Endothelial cell of umbilical vein (primary cell): ENCODE results near the gene RAD51B. TPM values are rescaled to one million over a fixed set of nuclear protein-coding genes. Genes with fewer than 3 reads are reported as not detected.

Experiments used
- BruUV-seq: library from RNA; stranded (reverse); fragments of 400-500 nt; replicated peaks from 2 replicates; lab custom pipeline; 2021; lab: Mats Ljungman, UMichigan
- CTCF ChIA-PET: fragments of 300-600, 350-600 bp; sonication (Branson Sonifier 250); formaldehyde crosslinking; loops from one replicate; lab custom pipeline; 2021; ENCODE audit warnings: antibody characterized with exemption, inconsistent platforms; lab: Charles Lee
- POLR2A ChIA-PET: fragments of 300-600, 350-600 bp; sonication (Branson Sonifier 250); formaldehyde crosslinking; loops from one replicate; lab custom pipeline; 2021; ENCODE audit warnings: antibody characterized with exemption, inconsistent platforms; lab: Charles Lee
- DNase-seq: peaks from one replicate; pipeline ENCODE4 v3.0.0-alpha.2; 2011; ENCODE audit warnings: low read depth, low spot score
- FAIRE-seq: peaks from 2 replicates; lab custom pipeline; 2011; peaks lifted over from hg19 to GRCh38; lab: Jason Lieb, UNC
- H2AFZ ChIP-seq: 2 replicates; pipeline ENCODE4 v1.6.0; 2012; ENCODE audit warnings: low read depth, low read length, control low read depth, inconsistent platforms
- H3K27ac ChIP-seq: 2 replicates; pipeline ENCODE4 v1.5.1; 2011; ENCODE audit warnings: low read depth, mild to moderate bottlenecking, control low read depth, low read length, moderate library complexity; ENCODE audit not compliant: insufficient read depth
- H3K27me3 ChIP-seq, 2 experiments: 2 replicates each; pipeline versions ENCODE4 v1.6.0 to v1.6.1; 2011; ENCODE audit warnings: low read length in 2 of 2, mixed read lengths in 1 of 2; ENCODE audit not compliant: control insufficient read depth in 2 of 2, insufficient read depth in 2 of 2
- H3K36me3 ChIP-seq, 2 experiments: 2 replicates in 1 of 2; 3 replicates in 1 of 2; pipeline ENCODE4 v1.5.1; 2011; ENCODE audit warnings: low read length in 2 of 2, mild to moderate bottlenecking in 1 of 2, moderate library complexity in 1 of 2; ENCODE audit not compliant: control insufficient read depth in 2 of 2, insufficient read depth in 2 of 2; ENCODE audit errors: extremely low read depth in 1 of 2
- H3K4me1 ChIP-seq: 3 replicates; pipeline ENCODE4 v1.5.1; 2011; ENCODE audit warnings: mild to moderate bottlenecking, low read length; ENCODE audit not compliant: control insufficient read depth, insufficient read depth; ENCODE audit errors: extremely low read depth
- H3K4me2 ChIP-seq: 2 replicates; pipeline ENCODE4 v1.6.1; 2011; ENCODE audit warnings: low read length, control low read depth, mixed read lengths; ENCODE audit not compliant: insufficient read depth
- H3K4me3 ChIP-seq, 3 experiments: fragments of 200-600 bp in 1 of 3; sonication (generic), shearing (Covaris generic) in 1 of 3; replicated peaks in 1 of 3; 2 replicates each; pipeline ENCODE4 v1.5.1; 2011 to 2016; ENCODE audit warnings: control low read depth in 3 of 3, low read length in 3 of 3, mild to moderate bottlenecking in 2 of 3, inconsistent platforms in 1 of 3, low read depth in 1 of 3, moderate library complexity in 1 of 3; ENCODE audit not compliant: insufficient read depth in 1 of 3
- H3K79me2 ChIP-seq: 2 replicates; pipeline ENCODE4 v1.6.0; 2012; ENCODE audit warnings: low read length, inconsistent platforms; ENCODE audit not compliant: control insufficient read depth, insufficient read depth
- H3K9ac ChIP-seq: replicated peaks from 2 replicates; pipeline ENCODE3; 2011; ENCODE audit warnings: low read length, control low read depth; ENCODE audit not compliant: insufficient read depth; ENCODE audit errors: extremely low read depth
- H3K9me1 ChIP-seq: replicated peaks from 3 replicates; pipeline ENCODE4 v1.6.0; 2011; ENCODE audit warnings: mild to moderate bottlenecking, low read length; ENCODE audit not compliant: control insufficient read depth, insufficient read depth; ENCODE audit errors: extremely low read depth
- H3K9me3 ChIP-seq: replicated peaks from 2 replicates; pipeline ENCODE4 v1.5.1; 2012; ENCODE audit warnings: low read length, inconsistent platforms; ENCODE audit not compliant: control insufficient read depth, insufficient read depth
- H4K20me1 ChIP-seq: replicated peaks from 2 replicates; pipeline ENCODE3; 2011; ENCODE audit warnings: mild to moderate bottlenecking, low read length; ENCODE audit not compliant: control insufficient read depth, insufficient read depth; ENCODE audit errors: extremely low read depth
- EZH2 ChIP-seq: IDR thresholded peaks from 2 replicates; pipeline ENCODE4 v1.6.1; 2012; ENCODE audit warnings: borderline replicate concordance, low read depth, mild to moderate bottlenecking, moderate library complexity, low read length, inconsistent platforms; ENCODE audit not compliant: severe bottlenecking
- FOS ChIP-seq: IDR thresholded peaks from 2 replicates; pipeline ENCODE4 v1.6.1; 2011; ENCODE audit warnings: mild to moderate bottlenecking, low read length, moderate library complexity, borderline replicate concordance; ENCODE audit not compliant: insufficient read depth
- GATA2 ChIP-seq: IDR thresholded peaks from 2 replicates; pipeline ENCODE4 v1.7.0; 2011; ENCODE audit warnings: low read depth, mild to moderate bottlenecking, moderate library complexity, mixed read lengths, low read length; ENCODE audit not compliant: insufficient read length, insufficient read depth
- MYC ChIP-seq: IDR thresholded peaks from one replicate; pipeline ENCODE4 v1.6.1; 2011; ENCODE audit warnings: mild to moderate bottlenecking, low read depth, low read length
- POLR2AphosphoS5 ChIP-seq: IDR thresholded peaks from 2 replicates; pipeline ENCODE4 v1.6.1; 2012; ENCODE audit warnings: low read depth, mild to moderate bottlenecking, control low read depth, low read length, moderate library complexity; ENCODE audit not compliant: insufficient read depth
- dilution Hi-C: fragments of 300-500 bp; cut with MboI; formaldehyde crosslinking; loops from one replicate; pipeline ENCODE4 v1.15.0; 2019; ENCODE audit warnings: low sequenced_read_pairs; ENCODE audit not compliant: extremely low pct_ligation_motif_present
- intact Hi-C: fragments of 100-400 bp; cut with micrococcal nuclease; formaldehyde crosslinking; loops from one replicate; pipeline ENCODE4 v1.10.0; 2022
- polyA plus RNA-seq, 4 experiments: library from polyadenylated mRNA; depleted of rRNA in 3 of 4; stranded (reverse) in 3 of 4; unstranded in 1 of 4; fragments of >200 nt; gene quantifications; 2 replicates each; pipeline versions ENCODE4 v1.2.1 to v1.2.3, GENCODE V29; 2011 to 2012; ENCODE audit warnings: missing spikeins in 1 of 4
- total RNA-seq: library from RNA; stranded (reverse); gene quantifications from 2 replicates; pipeline ENCODE4 v1.2.3, GENCODE V29; 2021
- TF ChIP-seq, protein P1 (sequence below), 2 donors: IDR thresholded peaks; 1 replicate in 1 of 2; 2 replicates in 1 of 2; pipeline ENCODE4 v1.5.1; 2011; ENCODE audit warnings: low read length in 2 of 2, mild to moderate bottlenecking in 2 of 2, moderate library complexity in 2 of 2, control low read depth in 1 of 2, inconsistent platforms in 1 of 2, low read depth in 1 of 2; ENCODE audit not compliant: insufficient read depth in 1 of 2; ENCODE audit errors: extremely low read depth in 1 of 2

The RAD51B gene
- total and polyA plus RNA-seq, 2 donors (not counting 3 experiments of a cell fraction or from before 2014, with no cell fraction given) = 3.9 to 19.0 TPM

DNA sequence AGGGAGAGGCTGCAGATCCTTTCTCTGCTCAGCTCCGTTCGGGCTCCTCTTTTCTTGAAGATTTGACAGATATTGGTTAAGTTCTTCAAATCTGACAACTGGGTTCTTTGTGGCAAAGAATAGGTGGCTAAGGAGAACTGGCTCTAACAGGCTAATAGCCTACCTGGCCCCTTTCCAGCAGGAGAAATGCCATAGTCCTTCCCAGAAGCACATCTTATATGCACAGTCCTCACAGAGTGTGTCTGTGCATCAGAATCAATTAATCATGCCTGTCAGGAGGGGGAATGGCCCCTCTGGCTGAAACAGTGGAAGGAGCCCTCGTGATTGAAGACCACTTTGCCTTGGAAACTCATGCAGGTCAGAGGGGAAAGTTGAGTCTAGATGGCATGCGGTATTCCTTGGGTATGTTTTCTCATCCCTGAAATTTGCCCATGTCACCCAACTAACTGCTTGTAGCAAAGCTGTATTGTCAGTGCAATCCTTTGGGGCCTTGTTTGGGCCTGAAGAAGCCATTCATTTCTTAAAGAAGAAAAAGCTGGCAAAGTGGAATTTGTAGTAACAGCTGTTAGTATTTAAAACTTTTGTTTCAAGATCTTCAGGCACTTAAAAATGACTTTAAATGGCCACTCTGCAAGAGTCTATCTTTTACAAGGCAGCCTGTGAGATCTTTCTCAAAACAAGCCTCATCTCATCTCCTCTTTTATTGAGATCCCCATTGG lies 721.8 kb downstream of the RAD51B start:
- FAIRE-seq = no peak
- POLR2A ChIA-PET = no interaction called here
- intact Hi-C loops = no loop called here

More for the DNA sequence above, 721.8 kb downstream of the RAD51B start:
- dilution Hi-C loops = no loop called here
- H3K27me3 ChIP-seq = no peaks in the 10 kb centered on the region
- no peaks in the 10 kb centered on the region for H4K20me1 ChIP-seq
- no peak overlapping the region for H3K4me3 ChIP-seq
- H3K9ac ChIP-seq = no peak overlapping the region
- no peaks in the 10 kb centered on the region for H3K79me2 ChIP-seq
- no peak overlapping the region for H3K27ac ChIP-seq
- DNase-seq = no peak
- no peak overlapping the region for H3K4me2 ChIP-seq
- no peaks in the 10 kb centered on the region for H3K9me3 ChIP-seq
- no peaks in the 10 kb centered on the region for H3K36me3 ChIP-seq
- H3K4me1 ChIP-seq = no peaks in the 10 kb centered on the region
- no peaks in the 10 kb centered on the region for H3K9me1 ChIP-seq
- no TSS peak for BruUV-seq
- CTCF ChIA-PET = no interaction called here
- no peak overlapping the region for H2AFZ ChIP-seq
- no peak for TF ChIP-seq FOS
- TF ChIP-seq GATA2 = no peak
- TF ChIP-seq MYC = no peak
- TF ChIP-seq EZH2 = no peak
- no peak for TF ChIP-seq POLR2AphosphoS5
- TF ChIP-seq, protein P1, sequence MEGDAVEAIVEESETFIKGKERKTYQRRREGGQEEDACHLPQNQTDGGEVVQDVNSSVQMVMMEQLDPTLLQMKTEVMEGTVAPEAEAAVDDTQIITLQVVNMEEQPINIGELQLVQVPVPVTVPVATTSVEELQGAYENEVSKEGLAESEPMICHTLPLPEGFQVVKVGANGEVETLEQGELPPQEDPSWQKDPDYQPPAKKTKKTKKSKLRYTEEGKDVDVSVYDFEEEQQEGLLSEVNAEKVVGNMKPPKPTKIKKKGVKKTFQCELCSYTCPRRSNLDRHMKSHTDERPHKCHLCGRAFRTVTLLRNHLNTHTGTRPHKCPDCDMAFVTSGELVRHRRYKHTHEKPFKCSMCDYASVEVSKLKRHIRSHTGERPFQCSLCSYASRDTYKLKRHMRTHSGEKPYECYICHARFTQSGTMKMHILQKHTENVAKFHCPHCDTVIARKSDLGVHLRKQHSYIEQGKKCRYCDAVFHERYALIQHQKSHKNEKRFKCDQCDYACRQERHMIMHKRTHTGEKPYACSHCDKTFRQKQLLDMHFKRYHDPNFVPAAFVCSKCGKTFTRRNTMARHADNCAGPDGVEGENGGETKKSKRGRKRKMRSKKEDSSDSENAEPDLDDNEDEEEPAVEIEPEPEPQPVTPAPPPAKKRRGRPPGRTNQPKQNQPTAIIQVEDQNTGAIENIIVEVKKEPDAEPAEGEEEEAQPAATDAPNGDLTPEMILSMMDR (IDR thresholded peaks at IDR 0.05; ENCODE audit: extremely low read depth in 1 of 2, insufficient read depth in 1 of 2, low read depth in 1 of 2, low read length in 2 of 2) = no peak
